SU-DHL-6 (cell line): ENCODE results near the gene FERMT3.

ENCODE experiments used
- CTCF ChIP-seq: fragments of 200-600 bp; sonication (generic); IDR thresholded peaks from one replicate; pipeline ENCODE4 v1.5.1; 2017; ENCODE audit warnings: antibody characterized with exemption, mild to moderate bottlenecking, low read length, moderate library complexity; ENCODE audit not compliant: insufficient read depth, poor library complexity, severe bottlenecking
- EZH2phosphoT487 ChIP-seq: fragments of 200-600 bp; sonication (generic), shearing (Covaris generic); conservative IDR thresholded peaks from 2 replicates; pipeline ENCODE4 v1.6.1; 2018; ENCODE audit warnings: mild to moderate bottlenecking, antibody characterized with exemption, low read length, moderate library complexity, mixed read lengths

GRCh38 chr11:64267207-64267945 is 60.9 kb downstream of the FERMT3 start:
- TF ChIP-seq CTCF (no peak), EZH2phosphoT487 (no peak)
